ENCODE measurements around the gene PSMD1. TPM values are rescaled to one million over a fixed set of nuclear protein-coding genes. Genes with fewer than 3 reads are reported as not detected.
A peak's percentile ranks its signal among the peaks of the same experiment; 100 is the strongest.

PSMD1 gene
- total RNA-seq = 10 to 100 TPM; 44.1 to 54.9 (median 49.7) TPM
- 72.9 TPM for total RNA-seq (2013)

GRCh38 chr2:231056453-231057416 is at the start of gene PSMD1:
PSMD1 (plus strand) TSS chr2:231056867; CDS start chr2:231057026, 159 bp downstream.
- TF ChIP-seq, protein P1, sequence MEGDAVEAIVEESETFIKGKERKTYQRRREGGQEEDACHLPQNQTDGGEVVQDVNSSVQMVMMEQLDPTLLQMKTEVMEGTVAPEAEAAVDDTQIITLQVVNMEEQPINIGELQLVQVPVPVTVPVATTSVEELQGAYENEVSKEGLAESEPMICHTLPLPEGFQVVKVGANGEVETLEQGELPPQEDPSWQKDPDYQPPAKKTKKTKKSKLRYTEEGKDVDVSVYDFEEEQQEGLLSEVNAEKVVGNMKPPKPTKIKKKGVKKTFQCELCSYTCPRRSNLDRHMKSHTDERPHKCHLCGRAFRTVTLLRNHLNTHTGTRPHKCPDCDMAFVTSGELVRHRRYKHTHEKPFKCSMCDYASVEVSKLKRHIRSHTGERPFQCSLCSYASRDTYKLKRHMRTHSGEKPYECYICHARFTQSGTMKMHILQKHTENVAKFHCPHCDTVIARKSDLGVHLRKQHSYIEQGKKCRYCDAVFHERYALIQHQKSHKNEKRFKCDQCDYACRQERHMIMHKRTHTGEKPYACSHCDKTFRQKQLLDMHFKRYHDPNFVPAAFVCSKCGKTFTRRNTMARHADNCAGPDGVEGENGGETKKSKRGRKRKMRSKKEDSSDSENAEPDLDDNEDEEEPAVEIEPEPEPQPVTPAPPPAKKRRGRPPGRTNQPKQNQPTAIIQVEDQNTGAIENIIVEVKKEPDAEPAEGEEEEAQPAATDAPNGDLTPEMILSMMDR (IDR thresholded peaks at IDR 0.05) = peak; percentile 95
- peak; percentile 87 to 97 (median 90) for ATAC-seq
- Histone ChIP-seq H3K27me3 (ENCODE audit: control insufficient read depth, insufficient read depth, low read length) (peaks cover 7% of the 10 kb centered on the region), H3K4me3 (ENCODE audit: low read length) (peak within 1 kb of the TSS; percentile 77), H3K4me1 (ENCODE audit: control insufficient read depth, insufficient read depth, low read length) (peaks cover 34% of the 10 kb centered on the region), H3K36me3 (ENCODE audit: control insufficient read depth, insufficient read depth, low read length) (no peaks in the 10 kb centered on the region), H3K9me3 (ENCODE audit: control insufficient read depth, insufficient read depth, low read length) (no peaks in the 10 kb centered on the region), H3K27ac (ENCODE audit: low read length) (peak within 1 kb of the TSS; percentile 90)
- Mint-ChIP-seq H3K27me3 (ENCODE audit: low read depth in 2 of 2) (peaks cover 16 to 20% of the 10 kb centered on the region in 2 donors), H3K4me1 (peaks cover 57 to 58% of the 10 kb centered on the region in 2 donors), H3K4me3 (peak within 1 kb of the TSS; percentile 95), H3K9me3 (no peaks in the 10 kb centered on the region), H3K27ac (peak within 1 kb of the TSS; percentile 94 to 99), H3K36me3 (no peaks in the 10 kb centered on the region)
- intact Hi-C loops (cut with micrococcal nuclease) = no loop called here
- WGBS (ENCODE audit: insufficient coverage) = under 1% methylated on average over 69 of the region's 73 CpGs
- DNase-seq = peak; percentile 94 to 98

DNA sequence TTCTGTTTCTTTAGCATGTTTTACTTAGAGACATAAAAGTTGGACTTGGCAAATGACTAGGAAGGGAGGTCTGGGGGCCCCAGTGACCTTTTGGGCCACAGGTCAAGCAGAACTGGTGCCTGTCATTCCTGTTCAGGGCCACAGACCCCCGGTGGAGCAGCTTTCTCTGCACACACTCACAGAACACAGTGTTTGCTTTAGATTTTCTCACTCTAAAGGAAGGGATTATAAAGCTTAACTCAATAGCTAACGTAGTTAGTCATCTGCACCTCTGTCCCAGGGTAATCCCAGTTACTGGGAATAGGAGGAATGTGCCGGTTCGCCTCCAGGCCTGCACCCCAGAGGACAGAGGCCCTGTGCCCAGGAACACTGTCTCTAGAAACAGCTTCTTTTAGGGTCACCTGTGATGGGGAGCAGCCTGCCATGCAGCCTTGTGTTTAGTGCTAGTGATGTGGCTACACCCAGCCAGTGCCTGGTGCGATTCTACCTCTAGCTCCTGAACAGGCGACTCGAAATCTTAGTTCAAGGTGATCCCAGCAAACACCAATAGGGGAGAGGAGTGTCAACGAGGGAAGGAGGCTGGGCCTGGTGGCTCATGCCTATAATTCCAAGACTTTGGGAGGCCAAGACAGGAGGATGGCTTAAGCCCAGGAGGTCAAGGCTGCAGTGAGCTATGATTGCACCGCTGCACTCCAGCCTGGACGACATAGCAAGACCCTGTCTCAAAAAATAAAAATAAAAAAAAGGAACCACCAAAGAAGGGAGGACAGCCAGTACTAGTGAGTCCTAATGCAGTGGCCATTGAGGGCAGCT is 49.2 kb upstream of the PSMD1 start:
- H3K4me1 Mint-ChIP-seq = peaks cover 0 to 16% of the 10 kb centered on the region in 2 donors
- DNase-seq = no peak
- H3K4me3 ChIP-seq (ENCODE audit: low read length) = no peak overlapping the region
- TF ChIP-seq, protein P1 (IDR thresholded peaks at IDR 0.05) = no peak
- H3K9me3 Mint-ChIP-seq = peaks cover 8 to 9% of the 10 kb centered on the region in 2 donors
- H3K36me3 ChIP-seq (ENCODE audit: control insufficient read depth, insufficient read depth, low read length) = no peaks in the 10 kb centered on the region
- no peaks in the 10 kb centered on the region for H3K9me3 ChIP-seq (ENCODE audit: control insufficient read depth, insufficient read depth, low read length)
- no peak overlapping the region for H3K4me3 Mint-ChIP-seq
- no peak for ATAC-seq
- intact Hi-C loops (cut with micrococcal nuclease) = no loop called here
- H3K27ac ChIP-seq (ENCODE audit: low read length) = no peak overlapping the region
- no peaks in the 10 kb centered on the region for H3K4me1 ChIP-seq (ENCODE audit: control insufficient read depth, insufficient read depth, low read length)
- peaks cover 1% of the 10 kb centered on the region for H3K27me3 ChIP-seq (ENCODE audit: control insufficient read depth, insufficient read depth, low read length)
- H3K27me3 Mint-ChIP-seq (ENCODE audit: low read depth in 2 of 2) = peaks cover 28 to 52% of the 10 kb centered on the region in 2 donors
- 84% methylated on average over 10 of the region's 10 CpGs for WGBS (ENCODE audit: insufficient coverage)
- no peaks in the 10 kb centered on the region for H3K36me3 Mint-ChIP-seq
- H3K27ac Mint-ChIP-seq = no peak overlapping the region

DNA sequence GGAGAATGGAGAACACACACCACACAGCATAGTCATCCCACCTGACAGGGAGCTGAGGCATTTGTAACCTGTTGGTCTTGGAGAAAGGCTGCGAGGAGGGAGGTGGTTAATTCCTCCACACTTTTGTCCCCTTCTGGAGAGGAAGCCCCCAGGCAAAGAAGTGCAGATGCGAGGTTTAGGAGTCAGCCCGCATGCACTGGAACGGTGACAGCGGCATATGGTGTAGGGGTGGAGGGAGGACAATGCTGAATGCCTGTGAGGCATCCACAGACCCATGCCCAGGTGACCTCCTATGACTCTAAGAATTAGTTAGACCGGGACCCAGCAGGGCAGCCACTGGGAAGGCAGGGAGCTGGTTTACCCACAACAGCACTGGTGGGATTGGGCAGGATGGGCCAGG is 48.5 kb upstream of the PSMD1 start:
- Mint-ChIP-seq H3K4me3 (no peak overlapping the region), H3K9me3 (peaks cover 8 to 9% of the 10 kb centered on the region in 2 donors), H3K27ac (no peak overlapping the region), H3K27me3 (ENCODE audit: low read depth in 2 of 2) (peaks cover 29 to 52% of the 10 kb centered on the region in 2 donors), H3K4me1 (peaks cover 0 to 16% of the 10 kb centered on the region in 2 donors), H3K36me3 (no peaks in the 10 kb centered on the region)
- H3K27me3 ChIP-seq (ENCODE audit: control insufficient read depth, insufficient read depth, low read length) = no peaks in the 10 kb centered on the region
- H3K4me3 ChIP-seq (ENCODE audit: low read length) = no peak overlapping the region
- H3K4me1 ChIP-seq (ENCODE audit: control insufficient read depth, insufficient read depth, low read length) = no peaks in the 10 kb centered on the region
- no peak for ATAC-seq
- intact Hi-C loops (cut with micrococcal nuclease) = no loop called here
- no peak for DNase-seq
- H3K27ac ChIP-seq (ENCODE audit: low read length) = no peak overlapping the region
- TF ChIP-seq, protein P1 (IDR thresholded peaks at IDR 0.05) = no peak
- WGBS (ENCODE audit: insufficient coverage) = 92% methylated on average over 6 of the region's 6 CpGs
- no peaks in the 10 kb centered on the region for H3K36me3 ChIP-seq (ENCODE audit: control insufficient read depth, insufficient read depth, low read length)
- H3K9me3 ChIP-seq (ENCODE audit: control insufficient read depth, insufficient read depth, low read length) = no peaks in the 10 kb centered on the region

All from natural killer cell (primary cell).